GM12873 (cell line): ENCODE data around the gene C14orf119.

Experiments used
- TF ChIP-seq, protein P1 (sequence below): IDR thresholded peaks from 2 replicates; pipeline ENCODE4 v1.5.1; 2012; ENCODE audit warnings: low read depth, mild to moderate bottlenecking, moderate library complexity, low read length, control low read depth; ENCODE audit not compliant: insufficient read depth; ENCODE audit errors: missing control alignments

The C14orf119 gene

DNA sequence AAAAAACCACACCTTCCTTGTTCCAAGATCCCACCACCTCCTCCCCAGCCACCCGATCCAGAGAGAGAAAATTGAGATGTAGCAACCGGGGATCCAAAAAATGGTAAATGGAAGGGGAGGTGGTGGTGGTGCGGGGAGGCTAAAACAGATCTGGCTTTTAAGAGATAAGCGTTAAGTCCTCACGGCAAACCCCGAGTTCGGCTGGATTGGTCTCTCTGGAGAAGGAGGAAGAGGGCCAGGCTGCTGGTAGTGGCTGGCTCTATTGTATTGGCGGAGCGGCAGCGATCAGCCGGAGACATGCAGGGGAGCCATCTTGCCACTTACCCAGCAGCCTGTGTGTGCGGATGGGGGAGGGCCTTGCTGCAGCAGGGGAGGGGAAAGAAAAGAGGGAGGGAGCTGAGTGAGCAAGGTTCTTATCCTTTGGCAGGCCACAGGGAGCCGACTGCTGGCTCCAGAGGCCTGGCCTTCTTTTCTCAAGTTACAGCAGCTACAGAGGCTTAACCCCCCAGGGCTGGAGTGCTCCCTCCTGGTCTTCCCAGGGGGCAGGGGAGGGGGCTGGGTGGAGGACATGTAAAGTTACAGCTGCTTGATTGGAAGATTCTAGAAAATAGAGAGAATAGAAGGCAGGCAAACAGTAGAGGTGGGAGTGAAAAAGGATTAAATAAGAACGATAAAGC is 23.9 kb upstream of the C14orf119 start:
- TF ChIP-seq, protein P1, sequence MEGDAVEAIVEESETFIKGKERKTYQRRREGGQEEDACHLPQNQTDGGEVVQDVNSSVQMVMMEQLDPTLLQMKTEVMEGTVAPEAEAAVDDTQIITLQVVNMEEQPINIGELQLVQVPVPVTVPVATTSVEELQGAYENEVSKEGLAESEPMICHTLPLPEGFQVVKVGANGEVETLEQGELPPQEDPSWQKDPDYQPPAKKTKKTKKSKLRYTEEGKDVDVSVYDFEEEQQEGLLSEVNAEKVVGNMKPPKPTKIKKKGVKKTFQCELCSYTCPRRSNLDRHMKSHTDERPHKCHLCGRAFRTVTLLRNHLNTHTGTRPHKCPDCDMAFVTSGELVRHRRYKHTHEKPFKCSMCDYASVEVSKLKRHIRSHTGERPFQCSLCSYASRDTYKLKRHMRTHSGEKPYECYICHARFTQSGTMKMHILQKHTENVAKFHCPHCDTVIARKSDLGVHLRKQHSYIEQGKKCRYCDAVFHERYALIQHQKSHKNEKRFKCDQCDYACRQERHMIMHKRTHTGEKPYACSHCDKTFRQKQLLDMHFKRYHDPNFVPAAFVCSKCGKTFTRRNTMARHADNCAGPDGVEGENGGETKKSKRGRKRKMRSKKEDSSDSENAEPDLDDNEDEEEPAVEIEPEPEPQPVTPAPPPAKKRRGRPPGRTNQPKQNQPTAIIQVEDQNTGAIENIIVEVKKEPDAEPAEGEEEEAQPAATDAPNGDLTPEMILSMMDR, result no peak

DNA sequence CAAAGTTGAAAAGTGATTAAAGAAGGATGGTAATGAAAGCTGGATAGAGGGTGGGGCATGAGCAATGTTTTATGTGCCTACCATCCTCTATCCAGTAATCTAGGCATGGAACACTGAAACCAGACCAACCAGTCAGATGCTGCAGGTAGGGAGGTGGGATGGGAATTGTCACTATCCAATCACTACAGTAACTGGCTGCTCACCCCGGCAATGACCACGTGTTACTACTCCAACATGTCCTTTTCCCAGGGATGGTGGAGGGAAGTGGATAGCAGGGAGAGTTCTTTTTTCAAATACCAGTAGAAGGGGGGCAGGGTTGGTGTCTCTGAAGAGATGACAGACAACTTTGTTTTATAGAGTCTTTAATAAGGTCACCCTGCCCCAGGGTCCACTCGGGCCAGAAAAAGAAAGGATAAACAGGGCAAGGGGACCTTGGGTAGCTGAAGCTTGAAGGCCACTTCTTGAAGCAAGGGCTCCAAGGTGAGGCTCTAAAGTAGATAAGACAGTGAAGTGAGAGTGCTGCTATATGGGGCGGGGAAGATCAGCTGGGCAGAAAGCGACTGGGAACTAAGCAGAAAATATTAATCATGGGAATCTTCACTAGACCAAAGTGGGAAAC is 23.3 kb upstream of the C14orf119 start:
- TF ChIP-seq, protein P1, result no peak

DNA sequence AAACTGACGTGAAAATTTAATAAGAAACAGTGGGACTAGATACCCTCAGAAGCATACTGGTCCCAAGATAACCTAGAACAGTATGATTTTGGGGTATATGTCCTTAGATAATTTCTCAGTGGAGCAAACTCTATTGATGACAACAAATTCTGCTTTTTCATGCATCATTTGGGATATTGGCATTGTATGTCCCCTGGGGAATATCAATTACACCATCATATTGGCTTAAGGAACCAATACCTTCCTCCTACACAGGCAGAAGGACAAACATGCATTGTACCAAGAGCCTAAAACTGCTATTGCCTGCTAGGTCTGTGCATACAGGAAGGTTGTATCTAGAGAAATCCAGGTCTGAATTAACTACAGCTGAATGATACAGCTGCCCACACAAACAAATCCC is 20.4 kb upstream of the C14orf119 start:
- TF ChIP-seq, protein P1, result no peak

DNA sequence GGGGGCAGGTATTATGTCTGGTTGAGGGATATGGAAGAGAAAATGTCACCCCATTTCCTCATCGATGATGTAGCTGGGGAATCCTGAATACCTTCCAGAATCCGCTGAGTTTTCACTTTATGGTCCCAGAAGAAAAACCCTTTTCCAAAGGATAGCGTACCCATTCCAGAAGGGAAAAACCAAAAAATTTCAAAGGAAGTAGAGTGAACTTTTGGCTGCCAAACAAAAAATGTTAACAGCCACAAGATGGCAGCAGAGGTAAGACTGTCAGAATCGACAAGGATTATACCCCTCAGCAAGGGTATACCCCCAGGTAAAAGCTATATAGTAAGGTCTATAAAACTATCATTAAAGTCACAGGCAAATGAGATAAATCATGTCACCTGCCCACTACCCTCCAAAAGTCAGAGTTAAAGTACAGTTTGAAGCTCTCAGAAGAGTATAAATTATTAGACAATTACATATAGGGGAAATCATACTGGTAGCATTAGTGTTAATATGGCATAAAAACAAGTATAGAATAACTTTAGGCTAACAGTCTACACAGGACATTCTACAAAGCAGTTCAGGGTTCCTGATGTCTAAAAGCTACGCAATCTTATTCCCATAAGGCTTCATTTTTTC is 18.4 kb upstream of the C14orf119 start:
- TF ChIP-seq, protein P1, result peak; percentile 58

DNA sequence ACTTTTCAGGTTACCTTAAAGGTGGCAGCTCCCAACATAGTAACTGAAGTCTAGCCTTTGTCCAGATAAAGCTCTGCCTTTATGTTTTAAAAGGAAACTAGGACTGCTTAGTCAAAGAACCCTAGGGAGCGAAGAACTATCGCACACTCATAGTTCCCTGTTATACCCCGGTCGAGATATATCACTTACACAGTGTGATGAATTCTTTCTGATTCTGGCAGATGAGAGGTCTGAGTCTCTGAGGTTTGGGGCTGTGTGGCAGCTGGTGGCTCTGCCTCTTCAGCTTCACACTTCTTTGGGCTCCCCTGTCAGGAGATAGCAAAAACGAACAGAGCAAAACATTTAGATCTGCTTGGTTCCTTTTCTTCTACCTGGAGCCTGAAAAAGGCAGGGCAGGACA is 17.3 kb upstream of the C14orf119 start:
- TF ChIP-seq, protein P1, result no peak

- TF ChIP-seq, protein P1, result no peak
Observed at GRCh38 chr14:23078692-23079116, 16.6 kb upstream of the C14orf119 start.

- TF ChIP-seq, protein P1, result no peak
Observed at GRCh38 chr14:23079716-23080115, 15.6 kb upstream of the C14orf119 start.
